ENCODE measurements around the gene PRRG1. TPM values are rescaled to one million over a fixed set of nuclear protein-coding genes. Genes with fewer than 3 reads are reported as not detected.
A peak's percentile ranks its signal among the peaks of the same experiment; 100 is the strongest.

PRRG1 gene
- total RNA-seq, 1 experiment from 2014 or later: 12.8 TPM

DNA sequence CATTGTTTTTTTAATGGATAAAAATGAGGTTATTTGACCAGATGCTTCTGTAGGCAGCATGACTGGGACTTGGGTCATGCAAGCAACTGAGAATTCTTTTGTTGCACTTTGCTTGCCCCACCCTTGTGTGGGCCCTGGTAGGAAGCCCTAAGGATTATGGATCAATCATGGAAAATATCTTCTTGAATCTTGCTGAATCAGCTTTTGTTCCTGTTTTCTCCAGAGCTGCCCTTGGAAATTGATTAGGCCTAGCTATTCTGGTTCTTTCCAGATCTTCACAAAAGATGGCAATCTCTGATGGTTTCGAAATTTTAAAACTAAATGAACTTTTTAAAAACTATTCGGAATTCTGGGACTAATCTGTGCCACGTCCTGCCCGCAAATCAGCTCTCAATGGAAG is 58.6 kb downstream of the PRRG1 start:
- CTCF ChIA-PET: no interaction called here
- TF ChIP-seq EZH2phosphoT487 (IDR thresholded peaks at IDR 0.05; ENCODE audit: borderline replicate concordance, low read length) (no peak), EZH2 (IDR thresholded peaks at IDR 0.05; ENCODE audit: low read length, unreplicated experiment) (no peak)
- TF ChIP-seq, protein P1, sequence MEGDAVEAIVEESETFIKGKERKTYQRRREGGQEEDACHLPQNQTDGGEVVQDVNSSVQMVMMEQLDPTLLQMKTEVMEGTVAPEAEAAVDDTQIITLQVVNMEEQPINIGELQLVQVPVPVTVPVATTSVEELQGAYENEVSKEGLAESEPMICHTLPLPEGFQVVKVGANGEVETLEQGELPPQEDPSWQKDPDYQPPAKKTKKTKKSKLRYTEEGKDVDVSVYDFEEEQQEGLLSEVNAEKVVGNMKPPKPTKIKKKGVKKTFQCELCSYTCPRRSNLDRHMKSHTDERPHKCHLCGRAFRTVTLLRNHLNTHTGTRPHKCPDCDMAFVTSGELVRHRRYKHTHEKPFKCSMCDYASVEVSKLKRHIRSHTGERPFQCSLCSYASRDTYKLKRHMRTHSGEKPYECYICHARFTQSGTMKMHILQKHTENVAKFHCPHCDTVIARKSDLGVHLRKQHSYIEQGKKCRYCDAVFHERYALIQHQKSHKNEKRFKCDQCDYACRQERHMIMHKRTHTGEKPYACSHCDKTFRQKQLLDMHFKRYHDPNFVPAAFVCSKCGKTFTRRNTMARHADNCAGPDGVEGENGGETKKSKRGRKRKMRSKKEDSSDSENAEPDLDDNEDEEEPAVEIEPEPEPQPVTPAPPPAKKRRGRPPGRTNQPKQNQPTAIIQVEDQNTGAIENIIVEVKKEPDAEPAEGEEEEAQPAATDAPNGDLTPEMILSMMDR (conservative IDR thresholded peaks at IDR 0.05; ENCODE audit: low read depth, low read length): no peak

DNA sequence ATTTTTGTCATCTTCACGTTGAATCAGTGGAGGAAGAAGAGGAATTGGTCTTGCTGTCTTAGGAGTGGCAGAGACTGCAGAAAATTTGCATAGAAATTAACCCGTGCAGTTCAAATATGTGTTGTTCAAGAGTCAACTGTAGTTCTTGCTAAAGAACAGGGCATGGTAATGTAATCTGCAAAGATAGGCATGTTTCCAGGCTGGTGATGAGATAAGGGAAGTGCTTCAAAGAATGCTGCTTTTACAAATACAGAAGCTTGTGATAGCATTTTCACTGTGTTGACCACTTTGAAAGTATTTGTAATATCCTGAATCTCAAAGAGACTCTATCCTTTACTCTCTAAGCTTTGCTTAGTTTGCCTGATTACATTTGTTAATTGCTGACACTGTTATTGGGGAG is 60.1 kb downstream of the PRRG1 start:
- H3F3A ChIP-seq (ENCODE audit: low read length, unreplicated experiment): no peaks in the 10 kb centered on the region
- CTCF ChIA-PET: no interaction called here
- H3K9me2 ChIP-seq (replicated peaks; ENCODE audit: low read length): no peaks in the 10 kb centered on the region
- H3K79me2 ChIP-seq (ENCODE audit: low read length): no peaks in the 10 kb centered on the region
- H3K4me2 ChIP-seq (ENCODE audit: low read length): no peak overlapping the region
- no peaks in the 10 kb centered on the region for H3K36me3 ChIP-seq (ENCODE audit: low read depth, low read length)
- POLR2A ChIA-PET (ENCODE audit: unreplicated experiment): no interaction called here
- DNase-seq (no peak), ATAC-seq (no peak)
- intact Hi-C loops (cut with micrococcal nuclease): no loop called here
- TF ChIP-seq, protein P1 (conservative IDR thresholded peaks at IDR 0.05; ENCODE audit: low read depth, low read length): no peak
- no peak for TF ChIP-seq EZH2phosphoT487 (IDR thresholded peaks at IDR 0.05; ENCODE audit: borderline replicate concordance, low read length)
- no peak for TF ChIP-seq EZH2 (IDR thresholded peaks at IDR 0.05; ENCODE audit: low read length, unreplicated experiment)
- H2AFZ ChIP-seq (ENCODE audit: low read length): no peak overlapping the region
- H3K27me3 ChIP-seq (ENCODE audit: low read length): no peaks in the 10 kb centered on the region
- no peak overlapping the region for H3K9ac ChIP-seq (ENCODE audit: low read length)
- no peak overlapping the region for H3K4me3 ChIP-seq (ENCODE audit: low read length)
- no peak overlapping the region for H3K27ac ChIP-seq (ENCODE audit: low read length)
- H3K9me3 ChIP-seq (ENCODE audit: low read length): no peaks in the 10 kb centered on the region
- BruUV-seq (replicated peaks): no TSS peak
- no peaks in the 10 kb centered on the region for H4K20me1 ChIP-seq (ENCODE audit: low read length)
- no peaks in the 10 kb centered on the region for H3K4me1 ChIP-seq (ENCODE audit: insufficient read depth, low read length)

More for the DNA sequence above, 58.6 kb downstream of the PRRG1 start:
- Histone ChIP-seq H3K4me2 (ENCODE audit: low read length) (no peak overlapping the region), H3K27me3 (ENCODE audit: low read length) (no peaks in the 10 kb centered on the region), H3K9ac (ENCODE audit: low read length) (no peak overlapping the region), H3K9me2 (replicated peaks; ENCODE audit: low read length) (no peaks in the 10 kb centered on the region), H3K79me2 (ENCODE audit: low read length) (no peaks in the 10 kb centered on the region), H3F3A (ENCODE audit: low read length, unreplicated experiment) (no peaks in the 10 kb centered on the region), H3K4me1 (ENCODE audit: insufficient read depth, low read length) (no peaks in the 10 kb centered on the region), H3K27ac (ENCODE audit: low read length) (no peak overlapping the region), H3K36me3 (ENCODE audit: low read depth, low read length) (no peaks in the 10 kb centered on the region), H3K9me3 (ENCODE audit: low read length) (no peaks in the 10 kb centered on the region), H3K4me3 (ENCODE audit: low read length) (no peak overlapping the region), H2AFZ (ENCODE audit: low read length) (no peak overlapping the region), H4K20me1 (ENCODE audit: low read length) (no peaks in the 10 kb centered on the region)
- POLR2A ChIA-PET (ENCODE audit: unreplicated experiment): no interaction called here
- ATAC-seq: no peak
- BruUV-seq (replicated peaks): no TSS peak
- DNase-seq: no peak
- intact Hi-C loops (cut with micrococcal nuclease): no loop called here

DNA sequence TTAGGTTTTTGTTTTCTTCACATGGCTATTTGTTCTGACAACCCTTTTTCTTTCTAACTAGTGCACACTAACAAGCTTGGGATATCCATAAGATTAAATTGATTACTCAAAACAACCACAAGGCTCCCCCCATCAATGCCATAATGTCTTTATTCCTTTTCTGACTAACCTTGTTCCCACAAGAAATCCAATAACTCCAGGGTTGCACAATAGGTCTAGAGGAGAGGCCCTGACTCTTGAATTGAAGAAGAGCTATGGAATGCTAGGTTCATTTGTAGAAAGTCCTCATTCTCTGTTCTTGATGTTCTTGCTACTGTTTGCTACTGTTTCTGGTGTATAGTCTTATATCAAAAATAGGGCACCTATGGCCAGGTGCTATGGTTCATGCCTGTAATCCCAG is 71.0 kb downstream of the PRRG1 start:
- Histone ChIP-seq H3K27ac (ENCODE audit: low read length) (no peak overlapping the region), H3K4me3 (ENCODE audit: low read length) (no peak overlapping the region), H3K27me3 (ENCODE audit: low read length) (no peaks in the 10 kb centered on the region), H4K20me1 (ENCODE audit: low read length) (no peaks in the 10 kb centered on the region), H3K9me3 (ENCODE audit: low read length) (no peaks in the 10 kb centered on the region), H3K36me3 (ENCODE audit: low read depth, low read length) (no peaks in the 10 kb centered on the region), H3K4me1 (ENCODE audit: insufficient read depth, low read length) (peaks cover 12% of the 10 kb centered on the region), H3K9ac (ENCODE audit: low read length) (no peak overlapping the region), H3K9me2 (replicated peaks; ENCODE audit: low read length) (no peaks in the 10 kb centered on the region), H3F3A (ENCODE audit: low read length, unreplicated experiment) (no peaks in the 10 kb centered on the region), H3K79me2 (ENCODE audit: low read length) (no peaks in the 10 kb centered on the region), H3K4me2 (ENCODE audit: low read length) (no peak overlapping the region), H2AFZ (ENCODE audit: low read length) (no peak overlapping the region)
- BruUV-seq (replicated peaks): no TSS peak
- ChIA-PET POLR2A (ENCODE audit: unreplicated experiment) (no interaction called here), CTCF (no interaction called here)
- DNase-seq: peak; percentile 19
- intact Hi-C loops (cut with micrococcal nuclease): no loop called here
- TF ChIP-seq EZH2 (IDR thresholded peaks at IDR 0.05; ENCODE audit: low read length, unreplicated experiment) (no peak), EZH2phosphoT487 (IDR thresholded peaks at IDR 0.05; ENCODE audit: borderline replicate concordance, low read length) (no peak)
- TF ChIP-seq, protein P1 (conservative IDR thresholded peaks at IDR 0.05; ENCODE audit: low read depth, low read length): no peak
- ATAC-seq: no peak

All from PC-3 (cell line).